Measurements from ENCODE around the gene EP400.
"Not testable (repeated sequence)": the region's sequence is repeated elsewhere in the genome, so short reads cannot be mapped to it uniquely, and the experiment has no call there.

The EP400 gene

DNA sequence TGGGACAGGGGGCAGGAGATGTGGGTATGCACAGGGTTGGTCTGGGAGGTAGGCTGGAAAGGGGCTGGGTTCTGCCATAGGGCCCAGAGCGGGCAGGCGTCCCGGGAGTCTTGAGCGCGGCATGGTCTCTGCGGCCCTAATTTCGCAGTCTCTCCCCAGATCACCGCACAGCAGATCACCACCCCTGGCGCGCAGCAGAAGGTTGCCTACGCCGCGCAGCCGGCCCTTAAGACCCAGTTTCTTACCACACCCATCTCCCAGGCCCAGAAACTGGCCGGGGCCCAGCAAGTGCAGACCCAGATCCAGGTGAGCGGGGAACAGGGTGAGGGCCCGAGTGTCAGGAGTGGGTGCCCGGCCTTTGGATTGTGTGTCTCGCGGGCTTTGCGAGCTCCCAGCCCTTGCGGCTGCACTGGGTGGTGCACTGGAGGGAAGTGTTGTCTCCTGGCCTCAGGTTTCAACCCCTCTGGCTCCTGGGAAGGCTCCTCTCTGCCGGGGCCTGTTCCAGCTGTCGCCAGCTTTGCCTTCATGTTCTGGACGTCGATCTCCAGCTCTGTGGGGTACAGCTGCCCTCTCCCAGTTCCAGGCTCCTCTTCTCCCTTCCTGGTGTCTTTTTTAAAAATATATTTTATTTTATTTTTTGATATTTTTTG is 119.7 kb downstream of the EP400 start:
- no peak for DNase-seq

DNA sequence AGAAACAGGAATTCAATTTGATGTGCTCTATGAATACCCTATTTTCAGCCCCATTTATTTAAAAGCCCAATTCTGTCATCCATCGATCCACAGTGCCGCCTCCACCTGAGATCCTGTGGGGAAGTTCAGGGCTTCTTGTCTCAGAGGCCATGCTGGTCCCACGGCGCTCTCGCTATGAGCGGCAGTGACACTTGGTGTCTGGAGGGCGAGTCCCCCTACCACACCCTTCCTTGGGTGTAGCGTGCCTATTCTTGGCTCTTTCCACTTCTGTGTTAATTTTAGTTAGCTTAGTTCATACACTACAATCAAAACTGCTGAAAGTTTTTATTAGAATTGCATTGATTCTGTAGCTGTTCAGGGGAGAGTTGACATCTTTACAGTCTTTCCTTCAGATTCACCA is 120.6 kb downstream of the EP400 start:
- DNase-seq = no peak

DNA sequence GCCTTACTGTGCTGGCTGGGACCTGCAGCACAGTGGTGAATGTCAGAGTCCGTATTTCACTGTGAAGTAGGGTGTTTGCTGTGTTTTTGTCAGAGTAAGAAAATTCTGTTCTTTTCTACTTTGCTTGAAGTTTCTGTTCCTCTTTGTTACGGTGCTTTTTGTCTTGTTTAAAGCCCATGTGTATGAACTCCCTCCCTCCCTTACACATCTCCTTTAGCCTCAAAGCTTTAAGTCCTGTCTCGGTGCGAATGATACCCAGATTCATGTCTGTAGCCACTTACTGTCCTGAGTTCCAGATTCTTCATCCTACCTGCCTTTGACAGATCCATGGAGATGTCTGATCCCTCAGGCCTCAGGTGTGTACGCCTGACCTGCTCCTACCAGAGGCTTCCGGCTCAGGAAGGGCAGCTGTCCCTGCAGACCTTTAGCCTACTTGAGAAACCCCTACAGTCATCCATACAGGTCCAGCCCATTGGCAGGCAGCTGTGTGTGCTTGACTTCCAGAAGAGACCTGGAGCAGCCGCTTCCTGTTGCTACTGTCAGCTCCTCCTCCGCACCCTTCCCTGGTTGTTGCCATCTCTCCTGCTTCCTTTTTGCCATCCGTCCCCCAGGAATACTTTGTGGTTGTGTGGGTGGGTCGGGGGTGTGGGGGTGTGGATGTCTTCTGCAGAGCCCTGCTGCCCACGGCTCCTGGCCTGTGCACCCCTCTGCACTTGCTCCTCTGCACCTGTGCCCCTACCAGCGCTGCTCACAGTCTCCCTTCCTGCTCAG is 121.5 kb downstream of the EP400 start:
- DNase-seq = no peak

DNA sequence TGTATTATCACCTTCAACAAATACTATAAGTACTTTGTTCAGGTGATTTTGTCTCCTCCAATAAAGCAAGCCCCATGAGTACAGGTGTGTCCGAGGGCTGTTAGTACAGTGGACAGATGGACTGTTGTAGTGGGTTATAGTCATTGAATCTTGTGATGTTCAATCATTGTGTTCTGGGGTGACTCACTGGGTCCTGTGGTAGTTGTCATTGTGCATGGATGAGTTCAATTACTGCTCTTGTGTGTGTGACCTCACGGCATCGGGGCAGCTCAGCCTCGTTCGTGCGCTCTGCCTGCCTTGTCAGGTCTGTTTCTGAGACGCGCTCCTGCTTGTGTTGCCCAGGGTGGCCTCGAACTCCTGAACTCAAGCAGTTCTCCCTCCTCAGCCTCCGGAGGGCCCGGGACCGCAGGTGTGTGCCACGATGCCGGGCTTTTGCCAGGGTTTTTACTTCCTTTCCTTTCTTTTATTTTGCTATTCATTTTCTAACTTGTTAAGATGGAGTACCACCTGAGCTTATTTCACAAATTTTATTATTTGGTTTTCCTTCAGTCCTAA is 122.2 kb downstream of the EP400 start:
- no peak for DNase-seq

DNA sequence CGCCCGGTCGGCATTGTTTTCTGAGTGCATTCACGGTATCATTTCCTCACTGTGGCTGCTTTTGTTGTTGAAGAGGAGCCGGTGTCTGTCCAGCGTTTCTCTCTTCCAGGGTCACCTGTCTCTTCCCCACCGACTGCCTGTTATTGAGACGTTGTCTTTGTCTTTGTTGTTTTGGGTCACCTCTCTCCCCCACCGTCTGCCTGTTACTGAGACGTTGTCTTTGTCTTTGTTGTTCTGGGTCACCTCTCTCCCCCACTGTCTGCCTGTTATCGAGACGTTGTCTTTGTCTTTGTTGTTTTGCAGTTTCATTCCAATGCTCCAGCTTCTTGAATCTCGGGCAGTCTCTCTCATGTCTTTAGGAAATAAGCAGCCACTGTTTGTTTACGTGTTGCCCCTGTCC is 124.5 kb downstream of the EP400 start:
- no peak for DNase-seq

DNA sequence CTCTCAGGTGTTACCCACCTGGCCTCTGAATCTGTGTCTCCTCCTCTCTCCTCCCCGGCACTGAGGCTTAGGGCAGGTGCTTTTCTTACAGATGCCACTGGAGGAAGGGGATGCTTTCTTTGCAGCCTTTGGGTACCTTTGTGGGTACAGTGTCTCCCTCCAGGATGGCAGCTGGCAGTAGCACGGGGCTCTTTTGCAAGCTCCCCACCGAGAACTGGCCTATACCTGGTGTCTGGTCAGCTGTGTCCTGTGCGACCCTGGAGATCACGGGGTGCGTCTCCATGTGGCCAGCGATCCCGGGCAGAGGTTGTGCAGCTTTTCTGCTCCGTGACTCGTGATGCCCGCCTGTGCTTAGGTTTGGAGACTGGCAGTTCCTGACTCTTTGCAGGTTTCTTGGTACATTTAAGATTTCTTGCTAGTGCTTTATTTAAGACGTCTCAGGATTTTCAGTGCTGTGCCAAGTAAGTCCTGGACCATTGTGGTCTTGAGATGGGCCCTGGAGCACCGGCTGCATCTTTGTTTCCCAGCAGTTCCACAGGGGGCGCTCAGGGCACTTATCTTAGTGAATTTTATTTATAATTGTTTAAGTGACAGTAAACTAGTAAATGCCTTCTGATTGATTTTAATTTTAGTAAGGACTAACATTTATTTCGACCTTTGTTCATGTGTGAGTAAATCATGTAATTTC is 125.4 kb downstream of the EP400 start:
- no peak for DNase-seq

DNA sequence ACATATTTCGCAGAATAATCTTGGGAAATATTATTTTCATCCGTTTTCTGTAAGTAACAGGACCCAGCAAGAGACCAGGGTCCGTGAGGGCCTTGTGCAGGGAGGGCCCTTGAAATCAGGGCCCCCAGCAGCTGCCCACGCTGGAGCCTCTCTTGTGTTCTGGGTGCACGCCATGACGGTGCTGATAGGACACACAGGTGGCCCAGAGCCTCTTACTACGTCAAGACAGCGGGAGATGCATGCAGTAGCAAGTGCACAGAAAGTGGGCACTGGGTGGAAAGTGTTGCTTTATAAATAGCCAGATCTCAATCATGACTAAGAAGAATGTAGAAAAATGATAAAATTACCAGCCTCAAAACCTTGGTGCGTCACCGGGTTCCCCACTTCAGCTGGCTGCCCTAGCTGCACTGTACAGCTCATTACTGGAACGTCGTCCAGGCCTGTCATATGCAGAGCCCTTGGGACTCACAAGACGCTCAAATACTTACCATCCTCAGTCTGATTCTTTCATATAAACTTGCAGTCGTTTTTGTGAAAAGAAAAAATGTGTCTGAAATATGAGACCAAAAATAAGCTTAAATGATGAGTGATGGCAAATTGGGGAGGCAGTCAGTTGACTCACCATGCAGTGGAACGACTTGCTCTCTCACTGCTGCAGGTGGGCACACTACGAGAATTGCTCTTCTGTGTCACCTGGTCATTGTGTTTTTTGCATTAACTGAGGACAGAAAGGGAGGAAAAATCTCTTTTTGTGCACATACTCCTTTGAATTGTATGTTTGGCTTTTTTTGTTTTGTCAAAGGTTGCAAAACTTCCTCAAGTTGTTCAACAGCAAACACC is 126.2 kb downstream of the EP400 start:
- no peak for DNase-seq

DNA sequence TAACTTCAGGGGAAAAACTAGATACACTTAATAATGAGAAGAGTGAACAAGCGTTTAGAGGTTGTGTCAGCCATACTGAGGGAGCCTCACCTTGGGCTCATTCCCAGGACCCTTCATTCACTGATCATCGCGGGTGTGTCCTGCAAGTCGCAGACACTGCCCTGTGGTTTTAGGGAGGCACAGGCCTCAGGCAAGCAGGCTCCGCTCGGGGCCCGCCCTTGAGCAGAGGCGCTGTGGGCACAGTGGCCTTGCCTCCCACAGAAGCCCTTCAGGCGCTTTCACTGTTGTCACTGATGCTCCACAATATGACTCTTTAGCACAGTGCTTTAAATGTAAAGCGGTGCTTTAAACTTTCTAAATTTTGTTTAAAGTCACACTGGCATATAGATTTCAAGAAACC is 127.0 kb downstream of the EP400 start:
- DNase-seq = no peak

DNA sequence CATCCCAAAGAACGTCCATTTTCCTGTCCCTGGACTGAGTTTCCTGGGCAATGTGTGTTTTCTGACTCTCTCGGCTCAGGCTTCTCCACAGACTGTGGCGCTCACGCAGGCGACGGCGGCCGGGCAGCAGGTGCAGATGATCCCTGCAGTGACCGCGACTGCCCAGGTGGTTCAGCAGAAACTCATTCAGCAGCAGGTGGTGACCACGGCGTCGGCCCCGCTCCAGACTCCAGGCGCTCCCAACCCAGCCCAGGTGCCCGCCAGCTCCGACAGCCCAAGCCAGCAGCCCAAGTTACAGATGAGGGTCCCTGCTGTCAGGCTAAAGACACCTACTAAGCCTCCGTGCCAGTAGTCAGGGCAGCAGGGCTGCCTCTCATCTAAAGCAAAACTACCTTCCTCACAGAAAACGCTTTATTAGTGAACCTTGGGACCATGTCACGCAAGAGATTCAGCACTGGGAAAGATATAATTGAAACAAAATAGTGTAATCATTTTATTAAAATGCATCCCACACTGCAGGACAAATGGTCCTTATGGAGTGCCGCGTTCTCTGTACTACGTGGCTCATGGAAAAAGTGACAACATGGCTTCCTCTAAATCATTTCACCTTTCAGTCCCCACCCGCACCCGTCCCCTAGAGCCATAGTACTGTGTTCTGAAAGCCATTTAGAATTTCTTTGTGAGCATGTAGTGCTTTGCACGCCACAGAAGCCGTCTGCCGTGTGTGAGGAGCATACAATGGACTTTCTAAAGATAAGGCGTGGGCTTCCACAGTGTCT is 127.8 kb downstream of the EP400 start:
- DNase-seq = no peak

DNA sequence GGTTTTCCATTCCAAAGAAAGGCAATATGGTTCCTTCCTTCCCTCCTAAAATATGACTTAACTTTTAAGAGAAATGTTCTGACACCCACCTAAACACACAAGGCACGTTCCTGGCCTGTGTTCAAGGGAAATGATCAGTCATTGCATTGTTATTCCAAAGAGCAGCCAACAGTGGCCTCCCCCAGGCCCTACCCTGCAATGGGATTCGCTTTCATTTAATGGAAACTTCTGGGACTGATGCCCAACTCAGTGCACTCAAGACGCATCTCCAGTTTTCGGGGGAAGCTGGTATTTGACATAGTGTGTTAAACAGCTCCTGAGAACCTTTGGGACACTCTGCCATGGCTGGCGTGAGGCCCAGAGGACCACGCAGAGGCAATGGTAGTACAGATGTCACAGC is 128.4 kb downstream of the EP400 start:
- no peak for DNase-seq

DNA sequence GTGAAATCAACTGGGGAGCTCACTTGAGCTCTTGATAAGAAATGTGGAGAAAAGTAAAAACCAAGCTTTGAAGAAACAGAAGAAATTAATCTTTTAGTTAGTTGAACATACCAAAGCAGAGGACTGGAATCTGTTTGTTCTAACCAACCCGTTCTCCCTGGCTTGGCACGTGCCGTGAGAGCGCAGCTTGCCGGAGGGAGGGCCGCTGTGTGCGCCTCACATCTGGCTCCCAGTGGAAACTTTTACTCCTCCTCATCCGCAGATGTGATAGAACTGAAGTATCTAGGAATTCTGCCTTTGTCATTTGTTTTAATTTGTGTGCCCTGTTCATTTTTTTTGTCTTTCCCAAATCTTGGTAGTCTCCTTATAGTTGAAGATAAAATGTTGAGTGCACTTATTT is 129.5 kb downstream of the EP400 start:
- no peak for DNase-seq

DNA sequence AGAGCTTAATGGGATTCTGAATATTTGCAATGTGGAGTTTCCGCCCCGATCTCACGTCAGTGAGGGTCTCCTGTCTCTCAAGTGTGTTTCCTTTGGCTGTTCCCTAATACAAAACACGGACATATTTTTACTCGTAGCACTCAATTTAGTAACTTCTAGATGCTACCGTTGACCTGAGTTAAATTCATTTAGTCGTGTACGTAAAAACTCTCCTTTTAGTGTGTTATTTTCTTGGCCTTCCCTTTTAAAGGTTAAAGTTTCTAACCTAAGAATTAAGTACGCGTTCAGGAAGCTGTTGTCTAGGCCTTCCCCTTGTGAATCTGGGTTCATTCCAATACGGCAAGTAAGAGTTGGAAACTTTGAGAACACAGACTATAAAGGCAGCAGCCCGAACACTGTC is 130.0 kb downstream of the EP400 start:
- no peak for DNase-seq

DNA sequence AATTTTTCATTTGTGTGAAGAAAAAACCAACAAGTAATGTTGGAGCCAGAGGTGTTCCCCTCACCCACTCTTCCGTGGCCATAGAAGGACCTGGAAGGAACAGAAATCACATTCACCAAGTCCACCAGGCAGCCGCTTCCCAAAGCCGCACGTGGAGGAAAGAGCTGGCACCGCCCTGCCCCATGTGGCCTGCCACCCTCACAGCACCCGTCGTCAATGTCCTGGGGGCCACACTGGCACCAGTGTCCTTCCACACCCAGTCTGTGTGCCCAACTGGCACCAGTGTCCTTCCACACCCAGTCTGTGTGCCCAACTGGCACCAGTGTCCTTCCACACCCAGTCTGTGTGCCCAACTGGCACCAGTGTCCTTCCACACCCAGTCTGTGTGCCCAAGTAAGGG is 130.8 kb downstream of the EP400 start:
- not testable (repeated sequence) for DNase-seq

DNA sequence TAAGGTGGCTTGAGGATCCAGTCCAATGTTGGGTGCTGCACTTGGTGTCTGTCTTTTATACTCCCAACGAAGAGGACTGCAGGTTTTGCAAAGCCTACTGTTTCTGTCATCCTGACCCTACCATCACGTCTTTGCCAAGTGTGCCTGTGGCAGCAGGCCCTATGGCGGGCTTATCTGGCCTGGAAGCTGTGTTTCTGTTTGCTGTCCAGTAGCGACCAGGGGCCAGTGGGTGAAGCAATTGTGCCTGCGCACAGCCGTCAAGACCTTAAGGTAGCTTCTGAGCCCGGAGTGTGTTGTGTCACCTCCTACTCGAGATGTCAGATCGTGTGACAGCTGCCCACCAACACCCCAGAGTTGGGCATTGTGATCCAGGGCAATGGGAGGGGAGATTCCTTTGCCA is 131.7 kb downstream of the EP400 start:
- no peak for DNase-seq

DNA sequence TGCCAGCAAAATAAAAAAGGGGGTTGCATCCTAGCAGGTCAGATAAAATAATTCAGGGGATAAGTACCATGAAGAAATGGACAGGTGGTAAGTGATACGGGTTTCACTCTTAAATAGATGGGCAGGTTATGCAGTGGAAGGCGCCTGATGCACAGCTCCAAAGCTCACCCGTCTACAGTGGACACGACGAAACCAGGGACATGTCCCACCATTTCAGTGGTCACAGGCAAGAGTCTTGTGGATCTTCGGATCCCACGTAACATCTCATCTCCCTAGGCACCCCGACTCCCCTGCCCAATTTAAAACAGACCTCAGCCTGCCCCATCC is 133.8 kb downstream of the EP400 start:
- DNase-seq = no peak

DNA sequence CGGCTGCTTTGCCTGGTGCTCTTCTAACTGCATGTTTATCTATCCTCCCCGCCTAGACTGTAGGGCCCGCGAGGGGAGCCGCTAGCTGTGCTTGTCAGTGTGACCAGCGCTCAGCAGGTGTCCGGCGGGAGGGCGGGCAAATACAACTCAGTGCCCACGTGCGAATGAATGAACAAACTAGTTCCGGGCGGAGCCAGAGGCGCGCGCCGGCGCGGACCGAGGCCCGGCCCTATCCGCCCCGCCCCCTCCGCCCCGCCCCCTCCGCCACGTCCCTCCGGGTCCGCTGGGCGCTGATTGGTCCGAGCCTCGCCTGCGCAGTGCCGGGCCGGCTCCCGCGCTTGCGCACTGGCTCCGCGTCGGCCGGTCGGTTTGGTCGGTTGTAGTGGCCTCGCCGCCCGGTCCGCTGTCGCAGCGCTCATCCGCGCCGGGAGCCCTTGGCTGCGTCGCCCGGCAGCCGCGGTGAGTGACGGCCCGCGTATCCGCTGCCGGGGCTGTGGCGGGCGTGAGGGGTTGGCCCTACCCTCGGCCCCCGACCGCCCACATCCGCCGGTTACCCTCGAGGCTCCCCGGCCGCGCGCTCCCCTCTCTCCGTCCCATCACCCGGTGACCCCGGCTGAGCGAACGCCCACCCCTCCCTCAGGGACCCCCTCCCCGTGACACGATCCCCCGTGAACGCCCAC is 134.3 kb downstream of the EP400 start:
- DNase-seq = peak; percentile 93

DNA sequence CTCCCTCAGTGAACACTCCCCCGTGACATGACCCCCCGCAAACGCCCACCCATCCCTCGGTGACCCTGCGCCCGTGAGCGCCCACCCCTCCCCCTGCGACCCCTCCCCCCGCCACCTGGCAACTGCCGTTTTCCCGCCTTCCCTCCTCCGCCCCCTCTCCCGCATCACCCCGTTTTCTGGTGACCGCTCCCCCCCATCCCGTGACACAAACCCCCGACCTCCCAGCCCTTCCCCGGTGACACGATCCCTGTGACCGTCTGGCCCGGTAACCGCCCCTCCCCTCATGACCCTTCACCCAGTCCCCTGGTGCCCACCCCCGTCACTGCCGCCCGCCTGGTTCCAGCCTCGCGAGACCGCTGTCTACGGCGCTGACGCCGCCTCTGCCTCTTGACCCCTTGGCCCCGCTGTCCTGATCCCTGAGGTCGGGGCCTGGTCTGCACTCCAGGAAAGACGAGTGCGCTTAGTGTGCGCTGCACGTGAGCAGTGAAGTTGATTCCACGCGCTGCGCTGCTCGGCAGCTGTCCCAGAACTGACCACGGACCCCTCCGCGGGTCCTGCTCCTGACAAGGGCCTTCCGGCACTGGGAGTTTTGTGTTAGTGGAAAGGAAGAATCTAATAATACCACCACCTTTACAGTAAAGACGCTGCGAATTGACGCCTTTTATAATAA is 135.0 kb downstream of the EP400 start:
- DNase-seq = peak; percentile 57

DNA sequence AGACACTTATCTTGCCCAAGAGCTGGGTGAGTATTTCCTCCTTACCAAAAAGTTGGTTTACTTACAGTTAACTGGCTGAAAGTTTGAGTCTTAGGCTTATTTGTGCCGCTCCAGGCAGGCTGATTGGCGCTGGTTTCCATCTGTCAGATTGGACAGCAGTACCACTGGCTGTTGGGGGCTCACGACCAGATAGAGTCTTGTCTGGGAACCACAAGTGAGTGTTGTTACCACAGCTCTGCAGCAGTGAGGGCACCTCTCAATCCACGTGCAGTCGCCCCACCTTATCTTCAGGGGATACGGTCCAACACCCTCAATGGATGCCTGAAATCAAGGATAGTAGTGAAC is 135.5 kb downstream of the EP400 start:
- DNase-seq = no peak

DNA sequence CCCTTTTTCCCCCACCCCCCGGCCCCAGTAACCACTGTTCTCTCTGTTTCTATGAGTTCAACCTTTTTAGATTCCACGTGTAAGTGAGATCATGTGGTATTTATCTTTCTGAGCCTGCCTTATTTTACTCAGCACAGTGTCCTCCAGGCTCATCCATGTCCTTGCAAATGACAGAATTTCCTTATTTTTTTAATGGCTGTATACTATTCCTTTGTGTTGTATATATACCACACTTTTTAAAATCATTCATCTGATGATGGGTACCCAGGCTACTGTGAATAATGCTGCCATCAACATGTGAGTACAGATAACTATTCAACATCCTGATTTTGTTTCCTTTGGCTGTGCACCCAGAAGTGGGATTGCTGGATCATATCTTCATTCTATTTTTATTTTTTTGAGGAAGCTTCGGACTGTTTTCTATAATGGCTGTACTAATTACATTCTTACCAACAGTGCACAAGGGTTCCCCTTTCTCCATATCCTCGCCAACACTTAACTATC is 139.7 kb downstream of the EP400 start:
- DNase-seq = no peak

DNA sequence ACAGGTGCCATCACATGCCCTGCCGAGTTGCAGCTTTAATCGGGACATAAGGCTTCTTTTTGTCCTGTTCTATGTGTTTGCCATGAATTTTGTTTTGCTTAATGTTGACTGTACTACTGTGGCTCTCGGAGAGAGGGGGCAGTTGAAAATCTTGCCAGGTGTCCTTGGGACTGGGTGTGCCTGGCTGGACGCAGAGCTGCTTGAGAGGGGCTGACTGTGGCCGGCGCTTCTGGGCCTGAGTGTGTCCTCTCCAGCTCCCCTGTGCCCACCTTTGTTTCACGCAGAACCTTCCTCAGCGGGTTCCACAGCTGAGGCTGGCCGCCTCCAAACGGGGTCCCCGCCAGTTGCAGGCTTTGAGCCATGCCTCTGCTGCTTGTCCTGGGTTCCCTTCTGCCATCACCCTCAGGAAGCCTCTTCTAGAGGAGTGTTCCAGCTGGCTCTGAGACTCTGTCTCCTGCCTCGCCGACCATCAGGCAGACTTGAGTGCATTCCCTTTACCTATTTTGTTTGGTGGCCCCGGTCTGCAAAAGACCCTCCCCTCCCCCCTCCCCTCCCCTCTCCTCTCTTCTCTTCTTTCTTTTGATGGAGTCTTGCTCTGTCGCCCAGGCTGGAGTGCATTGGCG is 144.6 kb downstream of the EP400 start:
- no peak for DNase-seq
